ENCODE measurements around the gene CDON.

The CDON gene

DNA sequence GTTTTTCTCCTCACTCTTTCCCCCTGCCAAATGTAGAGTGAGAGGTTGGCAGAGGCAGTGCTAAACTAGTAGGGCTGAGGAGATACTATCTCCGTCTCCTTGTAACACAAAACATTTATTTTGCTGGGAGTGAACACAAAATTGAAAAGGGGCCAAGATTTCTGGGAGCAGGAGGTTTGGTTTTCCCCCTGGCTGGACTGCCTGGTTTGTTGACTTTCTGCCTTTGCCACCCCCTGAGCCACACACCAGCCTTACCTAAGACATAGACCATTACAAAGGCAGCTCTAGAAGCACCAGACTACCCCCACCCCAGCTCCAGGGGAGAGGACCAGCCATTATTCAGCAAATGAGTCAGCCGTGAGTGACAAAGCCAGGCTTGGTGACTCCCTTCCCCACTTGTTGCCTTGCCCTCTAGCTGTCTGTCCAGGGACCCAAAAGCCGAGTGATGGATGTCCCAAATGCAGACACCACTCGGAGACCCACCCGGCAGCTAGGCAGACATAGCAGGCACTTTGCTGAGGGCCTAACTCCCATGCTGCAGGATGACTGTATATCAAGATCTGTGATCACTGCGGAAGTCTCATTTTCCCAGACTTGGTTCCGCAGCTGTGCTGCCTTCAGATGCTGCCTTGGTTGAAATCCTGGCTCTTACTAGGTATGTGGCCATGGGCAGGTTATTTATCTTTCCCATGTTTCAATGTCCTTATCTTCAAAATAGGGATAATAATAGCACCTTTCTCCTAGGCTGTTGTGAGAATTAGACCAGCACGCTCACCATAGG, 17.7 kb upstream of the CDON start:
- peak overlapping the region; percentile 79 for H3K27ac ChIP-seq
- TF ChIP-seq ZFX (IDR thresholded peaks at IDR 0.05): no peak
- TF ChIP-seq, protein P1, sequence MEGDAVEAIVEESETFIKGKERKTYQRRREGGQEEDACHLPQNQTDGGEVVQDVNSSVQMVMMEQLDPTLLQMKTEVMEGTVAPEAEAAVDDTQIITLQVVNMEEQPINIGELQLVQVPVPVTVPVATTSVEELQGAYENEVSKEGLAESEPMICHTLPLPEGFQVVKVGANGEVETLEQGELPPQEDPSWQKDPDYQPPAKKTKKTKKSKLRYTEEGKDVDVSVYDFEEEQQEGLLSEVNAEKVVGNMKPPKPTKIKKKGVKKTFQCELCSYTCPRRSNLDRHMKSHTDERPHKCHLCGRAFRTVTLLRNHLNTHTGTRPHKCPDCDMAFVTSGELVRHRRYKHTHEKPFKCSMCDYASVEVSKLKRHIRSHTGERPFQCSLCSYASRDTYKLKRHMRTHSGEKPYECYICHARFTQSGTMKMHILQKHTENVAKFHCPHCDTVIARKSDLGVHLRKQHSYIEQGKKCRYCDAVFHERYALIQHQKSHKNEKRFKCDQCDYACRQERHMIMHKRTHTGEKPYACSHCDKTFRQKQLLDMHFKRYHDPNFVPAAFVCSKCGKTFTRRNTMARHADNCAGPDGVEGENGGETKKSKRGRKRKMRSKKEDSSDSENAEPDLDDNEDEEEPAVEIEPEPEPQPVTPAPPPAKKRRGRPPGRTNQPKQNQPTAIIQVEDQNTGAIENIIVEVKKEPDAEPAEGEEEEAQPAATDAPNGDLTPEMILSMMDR (conservative IDR thresholded peaks at IDR 0.05): no peak

DNA sequence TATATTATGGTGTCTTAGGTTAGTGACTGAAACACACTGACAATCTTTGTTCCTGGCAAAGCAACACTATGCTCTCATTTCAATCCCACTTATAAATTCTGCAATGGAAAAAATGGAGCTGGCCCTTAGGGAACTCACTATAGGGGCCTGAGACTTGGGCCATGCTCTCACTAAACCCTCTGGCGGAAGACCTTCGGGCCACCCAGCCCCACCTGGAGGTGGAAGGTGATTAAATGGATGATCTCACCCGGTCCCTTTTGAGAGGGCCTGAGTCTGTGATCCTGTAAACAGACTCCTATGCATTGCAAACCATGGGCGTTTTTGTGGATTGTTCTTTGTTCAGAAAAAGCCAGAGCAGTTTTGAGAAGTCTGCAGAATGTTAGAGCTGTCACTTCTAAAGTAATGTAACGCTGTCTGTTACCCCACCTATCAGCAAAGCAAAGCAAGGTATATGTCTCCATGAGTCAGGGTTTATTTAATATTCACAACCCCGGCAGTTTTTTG, 17.0 kb upstream of the CDON start:
- TF ChIP-seq ZFX (IDR thresholded peaks at IDR 0.05): no peak
- TF ChIP-seq, protein P1 (conservative IDR thresholded peaks at IDR 0.05): no peak
- H3K27ac ChIP-seq: peak overlapping the region; percentile 79

DNA sequence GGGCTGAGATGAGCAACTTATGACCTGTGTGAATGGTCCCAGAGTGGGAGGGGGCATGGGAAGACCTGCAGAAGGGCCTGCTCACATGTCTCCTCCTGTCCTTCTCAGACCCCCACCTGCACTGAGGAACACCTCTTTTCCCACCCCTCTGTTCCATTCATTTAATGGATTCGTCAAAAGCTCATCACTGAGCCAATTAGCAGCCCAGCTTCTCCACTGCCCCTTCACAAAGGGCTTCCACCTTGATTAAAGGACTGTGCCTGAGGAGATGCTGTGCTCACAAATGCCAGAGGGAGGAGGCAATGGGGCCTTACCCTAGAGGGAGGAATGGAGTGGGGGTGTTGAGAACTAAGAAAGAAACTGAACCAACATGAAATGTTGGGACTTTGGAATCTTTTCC, 14.0 kb upstream of the CDON start:
- H3K27ac ChIP-seq: no peak overlapping the region
- no peak for TF ChIP-seq ZFX (IDR thresholded peaks at IDR 0.05)
- TF ChIP-seq, protein P1 (conservative IDR thresholded peaks at IDR 0.05): no peak

DNA sequence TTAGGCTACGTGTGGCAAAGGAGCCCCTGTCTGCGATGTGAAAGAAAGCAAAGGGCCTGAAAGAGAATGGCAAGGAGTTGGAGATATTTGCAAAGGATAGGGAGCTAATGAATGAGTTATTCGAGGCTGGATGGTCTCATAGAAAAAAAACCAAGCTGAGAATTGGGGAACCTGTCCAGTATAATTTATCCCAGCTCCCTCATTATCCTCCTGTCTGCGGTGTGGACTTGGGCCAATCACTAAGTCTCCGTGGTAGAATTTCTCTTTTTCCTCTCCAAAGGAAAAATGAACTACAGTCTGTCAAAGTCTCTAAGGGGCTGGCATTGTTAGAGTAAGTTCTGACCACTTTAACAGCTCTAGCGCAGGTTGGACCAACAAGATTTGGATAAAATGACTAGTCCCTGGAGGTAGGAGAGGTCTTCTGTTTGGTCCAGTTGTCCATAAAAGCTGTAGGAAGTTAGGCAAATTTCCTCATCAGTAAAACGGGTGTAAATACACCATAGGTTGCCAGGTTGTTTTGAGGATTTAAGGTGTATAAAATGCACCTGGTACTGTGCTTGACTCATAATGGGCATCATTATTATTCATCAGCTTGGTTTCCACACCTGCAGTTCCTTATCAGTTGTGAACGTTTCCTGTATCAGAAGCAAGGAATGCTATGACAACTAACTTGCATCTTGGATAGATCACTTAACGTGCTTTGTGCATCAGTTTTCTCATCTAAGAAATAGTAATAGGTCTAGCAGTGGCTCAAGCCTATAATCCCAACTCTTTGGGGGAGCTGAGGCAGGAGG, 10.3 kb upstream of the CDON start:
- H3K27ac ChIP-seq: peak overlapping the region; percentile 76
- TF ChIP-seq, protein P1 (conservative IDR thresholded peaks at IDR 0.05): no peak
- TF ChIP-seq ZFX (IDR thresholded peaks at IDR 0.05): no peak

DNA sequence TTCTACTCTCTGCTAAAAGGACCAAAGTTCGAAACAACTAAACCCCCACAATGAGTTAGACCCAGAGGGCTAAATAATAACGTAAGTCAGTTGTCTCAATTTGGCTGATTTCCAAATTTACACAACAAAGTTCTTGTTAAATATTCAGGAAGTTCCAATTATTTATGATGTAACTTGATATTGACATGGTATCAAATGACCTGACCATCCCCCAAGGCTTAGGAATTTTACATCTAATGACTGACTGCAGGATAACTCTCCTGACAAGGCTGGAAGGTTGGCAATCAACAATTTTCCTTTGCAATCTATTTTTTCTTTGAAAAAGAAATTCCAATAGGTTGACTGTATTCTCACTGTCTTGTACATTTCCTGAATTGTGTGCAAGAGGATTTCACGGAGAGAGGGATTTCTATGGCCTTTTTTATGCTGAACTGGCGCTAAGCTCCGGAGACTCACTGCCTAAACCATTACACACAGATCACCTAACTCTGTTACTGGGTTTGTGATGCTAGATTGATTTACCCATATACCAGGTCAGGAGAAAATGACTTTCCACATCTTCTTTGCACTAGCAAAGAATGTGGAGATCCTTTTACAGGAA, 9.6 kb upstream of the CDON start:
- H3K27ac ChIP-seq: peak overlapping the region; percentile 76
- TF ChIP-seq, protein P1 (conservative IDR thresholded peaks at IDR 0.05): no peak
- no peak for TF ChIP-seq ZFX (IDR thresholded peaks at IDR 0.05)

DNA sequence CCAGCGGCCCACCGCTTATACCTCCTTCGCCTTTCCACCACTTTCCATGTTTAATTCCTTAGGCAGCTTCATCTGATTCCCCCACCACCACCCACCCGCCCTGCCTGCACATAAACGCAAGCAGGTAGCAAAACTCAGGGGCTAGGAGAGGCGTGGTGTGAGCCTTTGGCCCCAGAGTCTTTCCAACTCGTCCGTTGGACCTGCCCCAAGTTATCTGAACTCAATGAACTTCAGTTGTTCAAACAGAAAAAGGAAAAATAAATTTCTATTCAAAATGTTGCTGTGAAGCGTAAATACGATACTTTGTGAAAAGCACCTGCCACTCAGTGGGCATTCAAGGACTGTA, 814 bp upstream of the CDON start:
- TF ChIP-seq, protein P1 (conservative IDR thresholded peaks at IDR 0.05): no peak
- no peak for TF ChIP-seq ZFX (IDR thresholded peaks at IDR 0.05)
- H3K27ac ChIP-seq: peak overlapping the region; percentile 89; the same call in 1 of the 2 replicates
